GM12864 (cell line): ENCODE results near the gene PVALB.

Source experiments
- DNase-seq: peaks from one replicate; pipeline ENCODE4 v3.0.0-alpha.2; 2011; ENCODE audit warnings: low read depth
- H3K4me3 ChIP-seq: 2 replicates; pipeline ENCODE4 v1.5.1; 2011; ENCODE audit warnings: mild to moderate bottlenecking, low read depth, low read length, control low read depth
- TF ChIP-seq, protein P1 (sequence below): IDR thresholded peaks from 2 replicates; pipeline ENCODE4 v1.5.1; 2011; ENCODE audit warnings: low read depth, mild to moderate bottlenecking, moderate library complexity, low read length, control low read depth, inconsistent platforms; ENCODE audit errors: missing control alignments

Gene PVALB

DNA sequence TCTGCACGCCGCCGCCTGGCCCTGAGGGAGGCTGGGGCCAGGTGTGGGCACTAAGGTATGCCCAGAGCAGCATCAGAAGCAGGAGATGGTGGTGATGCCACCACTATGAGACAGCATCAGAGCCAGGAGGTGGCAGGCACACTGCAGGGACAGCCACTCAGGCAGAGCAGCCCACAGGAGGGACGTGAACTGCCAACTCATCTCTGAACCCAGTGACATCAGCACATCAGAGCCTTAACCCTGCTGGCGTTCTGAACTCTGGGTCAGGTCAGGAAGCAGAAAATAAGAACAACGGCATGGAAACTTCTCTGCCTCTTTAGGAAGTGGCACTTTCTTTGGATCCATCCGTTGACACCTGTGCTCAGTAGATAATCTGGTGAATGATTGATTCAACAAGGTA lies 26.2 kb downstream of the PVALB start:
- DNase-seq, result no peak
- TF ChIP-seq, protein P1, sequence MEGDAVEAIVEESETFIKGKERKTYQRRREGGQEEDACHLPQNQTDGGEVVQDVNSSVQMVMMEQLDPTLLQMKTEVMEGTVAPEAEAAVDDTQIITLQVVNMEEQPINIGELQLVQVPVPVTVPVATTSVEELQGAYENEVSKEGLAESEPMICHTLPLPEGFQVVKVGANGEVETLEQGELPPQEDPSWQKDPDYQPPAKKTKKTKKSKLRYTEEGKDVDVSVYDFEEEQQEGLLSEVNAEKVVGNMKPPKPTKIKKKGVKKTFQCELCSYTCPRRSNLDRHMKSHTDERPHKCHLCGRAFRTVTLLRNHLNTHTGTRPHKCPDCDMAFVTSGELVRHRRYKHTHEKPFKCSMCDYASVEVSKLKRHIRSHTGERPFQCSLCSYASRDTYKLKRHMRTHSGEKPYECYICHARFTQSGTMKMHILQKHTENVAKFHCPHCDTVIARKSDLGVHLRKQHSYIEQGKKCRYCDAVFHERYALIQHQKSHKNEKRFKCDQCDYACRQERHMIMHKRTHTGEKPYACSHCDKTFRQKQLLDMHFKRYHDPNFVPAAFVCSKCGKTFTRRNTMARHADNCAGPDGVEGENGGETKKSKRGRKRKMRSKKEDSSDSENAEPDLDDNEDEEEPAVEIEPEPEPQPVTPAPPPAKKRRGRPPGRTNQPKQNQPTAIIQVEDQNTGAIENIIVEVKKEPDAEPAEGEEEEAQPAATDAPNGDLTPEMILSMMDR, result peak; percentile 9
- H3K4me3 ChIP-seq, result no peak overlapping the region

DNA sequence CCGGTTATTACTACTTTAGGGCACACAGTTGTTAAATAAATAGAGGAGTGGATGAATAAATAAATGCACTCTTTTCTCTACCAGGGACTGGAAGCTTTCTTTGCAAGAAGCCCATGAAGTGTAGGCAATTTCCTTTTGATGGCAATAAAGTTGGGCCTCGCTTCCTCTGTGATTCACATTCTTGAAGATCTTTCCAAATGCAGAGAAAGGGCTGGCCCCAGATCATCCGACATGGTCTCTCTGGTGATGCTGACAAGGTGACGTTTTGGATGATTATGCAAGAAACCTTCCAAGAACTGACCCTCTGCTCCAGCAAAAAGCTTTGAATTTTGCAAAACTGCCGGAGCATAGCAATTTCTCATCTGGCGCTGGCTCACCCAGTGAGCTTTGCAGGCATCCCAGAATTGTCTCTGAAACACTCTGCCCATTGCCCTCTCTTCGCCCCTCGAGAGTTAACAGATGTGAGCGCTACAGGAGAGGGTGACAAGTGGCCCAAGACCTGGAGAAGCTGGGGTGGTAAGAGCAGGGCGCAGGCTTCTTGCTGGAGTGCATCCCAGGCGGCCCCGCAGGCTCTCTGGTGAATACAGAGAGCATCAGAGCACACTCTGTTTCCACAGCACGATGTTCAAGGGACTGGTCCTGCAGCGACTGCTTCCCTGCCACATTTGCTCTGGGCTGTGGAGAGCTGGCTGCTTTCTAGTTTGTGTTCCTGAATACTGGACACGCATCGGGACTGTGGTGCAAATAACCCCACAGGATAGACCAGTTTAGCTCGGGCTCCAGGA lies 29.4 kb downstream of the PVALB start:
- TF ChIP-seq, protein P1, result no peak

GRCh38 chr22:36783743-36784142 lies 33.1 kb downstream of the PVALB start:
- no peak for DNase-seq
- TF ChIP-seq, protein P1, result no peak
- H3K4me3 ChIP-seq, result no peak overlapping the region

More for the DNA sequence above, 29.4 kb downstream of the PVALB start:
- DNase-seq, result no peak
- H3K4me3 ChIP-seq, result no peak overlapping the region

GRCh38 chr22:36781656-36782627 lies 34.9 kb downstream of the PVALB start:
- TF ChIP-seq, protein P1, result peak; percentile 83
- H3K4me3 ChIP-seq, result no peak overlapping the region
- DNase-seq, result peak; percentile 33

DNA sequence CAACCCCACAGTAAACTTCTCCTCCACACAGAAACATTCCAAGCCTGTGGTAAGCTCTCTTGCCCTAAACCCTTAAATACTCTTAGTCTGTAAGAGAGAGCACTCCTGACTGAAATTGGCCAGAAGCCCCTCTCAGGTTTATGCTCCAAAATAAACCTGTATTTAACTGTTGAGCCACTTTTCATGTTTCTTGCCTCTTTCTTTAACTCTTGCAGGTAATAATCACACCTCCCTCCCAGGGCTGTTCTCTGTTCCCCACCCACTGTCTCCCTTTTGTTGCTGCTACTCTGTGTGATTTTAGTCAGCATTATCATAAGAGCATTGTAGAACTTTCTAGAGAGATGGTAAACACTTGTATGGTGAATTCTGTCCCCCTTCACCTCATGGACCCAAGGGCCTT lies 38.8 kb downstream of the PVALB start:
- no peak for DNase-seq
- TF ChIP-seq, protein P1, result no peak
- no peak overlapping the region for H3K4me3 ChIP-seq

GRCh38 chr22:36776722-36777121 lies 40.1 kb downstream of the PVALB start:
- no peak for DNase-seq
- H3K4me3 ChIP-seq, result peak overlapping the region; percentile 86
- TF ChIP-seq, protein P1, result no peak
